NCI-H82 treated with DMSO at 0.1 percent for 48 hours (cell line): ENCODE measurements around the gene PTPRR.

Experiments
- DNase-seq: peaks from one replicate; lab custom pipeline; 2025; ENCODE audit not compliant: unreplicated experiment; lab: John Stamatoyannopoulos, UW

PTPRR gene

GRCh38 chr12:70657616-70658286 lies 262.8 kb downstream of the PTPRR start:
- DNase-seq: no peak

- no peak for DNase-seq
Observed at GRCh38 chr12:70652451-70652850, 268.1 kb downstream of the PTPRR start.

GRCh38 chr12:70648831-70649230 lies 271.7 kb downstream of the PTPRR start:
- DNase-seq: no peak

GRCh38 chr12:70648191-70648590 lies 272.3 kb downstream of the PTPRR start:
- no peak for DNase-seq

- DNase-seq: no peak
Observed at GRCh38 chr12:70646850-70647249, 273.7 kb downstream of the PTPRR start.

GRCh38 chr12:70645494-70646317 lies 274.8 kb downstream of the PTPRR start:
- DNase-seq: no peak

GRCh38 chr12:70644861-70645260 lies 275.7 kb downstream of the PTPRR start:
- no peak for DNase-seq

- no peak for DNase-seq
Observed at GRCh38 chr12:70643939-70644338, 276.6 kb downstream of the PTPRR start.

GRCh38 chr12:70641691-70642090 lies 278.8 kb downstream of the PTPRR start:
- no peak for DNase-seq

- DNase-seq: no peak
Observed at GRCh38 chr12:70640901-70641300, 279.6 kb downstream of the PTPRR start.

- DNase-seq: no peak
Observed at GRCh38 chr12:70639535-70639934, 281.0 kb downstream of the PTPRR start.

- no peak for DNase-seq
Observed at GRCh38 chr12:70638639-70639360, 281.7 kb downstream of the PTPRR start.

- no peak for DNase-seq
Observed at GRCh38 chr12:70637303-70638085, 283.0 kb downstream of the PTPRR start, which contains the start of gene PTPRB. Gene PTPRB, minus strand, starts transcription at chr12:70637429. Its CDS starts 34 bp downstream, at chr12:70637395.

GRCh38 chr12:70635755-70636154 lies 284.8 kb downstream of the PTPRR start:
- no peak for DNase-seq

- DNase-seq: no peak
Observed at GRCh38 chr12:70628701-70629480, 291.6 kb downstream of the PTPRR start.

- no peak for DNase-seq
Observed at GRCh38 chr12:70627677-70628076, 292.9 kb downstream of the PTPRR start.

GRCh38 chr12:70626180-70626579 lies 294.4 kb downstream of the PTPRR start:
- DNase-seq: no peak

- DNase-seq: no peak
Observed at GRCh38 chr12:70619471-70620152, 300.9 kb downstream of the PTPRR start.

- DNase-seq: no peak
Observed at GRCh38 chr12:70618371-70618770, 302.2 kb downstream of the PTPRR start.

- DNase-seq: no peak
Observed at GRCh38 chr12:70617450-70617849, 303.1 kb downstream of the PTPRR start.
